Smooth muscle cell (in vitro differentiated cells): Measurements from ENCODE around the gene TMEM63C. TPM values are rescaled to one million over a fixed set of nuclear protein-coding genes. Genes with fewer than 3 reads are reported as not detected.

ENCODE experiments used
- DNase-seq: peaks from one replicate; lab custom pipeline; 2025; ENCODE audit not compliant: unreplicated experiment; lab: John Stamatoyannopoulos, UW
- H2AFZ ChIP-seq: fragments of 200-600 bp; sonication (generic); 2 replicates; pipeline ENCODE4 v1.6.0; 2016; ENCODE audit warnings: antibody characterized with exemption, low read depth, mild to moderate bottlenecking
- H3F3A ChIP-seq: fragments of 200-600 bp; sonication (generic); 2 replicates; pipeline ENCODE4 v1.6.0; 2017; ENCODE audit warnings: antibody characterized with exemption, low read depth
- H3K27ac ChIP-seq: fragments of 200-600 bp; sonication (generic); 2 replicates; pipeline ENCODE4 v1.5.1; 2016; ENCODE audit warnings: low read depth, mild to moderate bottlenecking
- H3K27me3 ChIP-seq: fragments of 200-600 bp; sonication (generic); 2 replicates; pipeline ENCODE4 v1.6.1; 2016; ENCODE audit warnings: low read depth, mild to moderate bottlenecking
- H3K36me3 ChIP-seq: fragments of 200-600 bp; sonication (generic); 2 replicates; pipeline ENCODE4 v1.5.1; 2016; ENCODE audit warnings: low read depth
- H3K4me1 ChIP-seq: fragments of 200-600 bp; sonication (generic); 2 replicates; pipeline ENCODE4 v1.5.1; 2016; ENCODE audit warnings: low read depth
- H3K4me2 ChIP-seq: fragments of 200-600 bp; sonication (generic); 2 replicates; pipeline ENCODE4 v1.6.0; 2016; ENCODE audit warnings: mild to moderate bottlenecking
- H3K4me3 ChIP-seq: fragments of 200-600 bp; sonication (generic); 2 replicates; pipeline ENCODE4 v1.5.1; 2016; ENCODE audit warnings: mild to moderate bottlenecking
- H3K79me2 ChIP-seq: fragments of 200-600 bp; sonication (generic); 2 replicates; pipeline ENCODE4 v1.6.0; 2016; ENCODE audit warnings: low read depth, mild to moderate bottlenecking
- H3K9ac ChIP-seq: fragments of 200-600 bp; sonication (generic); 2 replicates; pipeline ENCODE4 v1.6.0; 2016; ENCODE audit warnings: low read depth
- H3K9me3 ChIP-seq: fragments of 200-600 bp; sonication (generic); replicated peaks from 2 replicates; pipeline ENCODE4 v1.5.1; 2016; ENCODE audit warnings: low read depth
- H4K20me1 ChIP-seq: fragments of 200-600 bp; sonication (generic); 2 replicates; pipeline ENCODE4 v1.6.0; 2016; ENCODE audit warnings: low read depth
- WGBS: methylation state at CpG from one replicate; pipeline ENCODE4 v1.1.7; 2016; ENCODE audit warnings: low lambda C conversion rate; 5-methylcytosine and 5-hydroxymethylcytosine counted together
- polyA plus RNA-seq: library from polyadenylated mRNA; unstranded; fragments of >200 nt; fragmentation: Nextera tagmentation; extraction: Ambion mirVana; gene quantifications from 2 replicates; pipeline ENCODE4 v1.2.1, GENCODE V29; 2016
- total RNA-seq: library from RNA; depleted of rRNA; stranded (reverse); fragments of >200 nt; gene quantifications from 2 replicates; pipeline ENCODE4 v1.2.3, GENCODE V29; 2014
- TF ChIP-seq, protein P1 (sequence below): fragments of 200-600 bp; sonication (generic); IDR thresholded peaks from 2 replicates; pipeline ENCODE4 v1.5.1; 2017; ENCODE audit warnings: borderline replicate concordance, mild to moderate bottlenecking, antibody characterized with exemption; ENCODE audit not compliant: insufficient read depth, poor library complexity, severe bottlenecking

Gene TMEM63C
- total and polyA plus RNA-seq, 2 experiments from 2014 or later: 4.3 to 7.7 TPM

DNA sequence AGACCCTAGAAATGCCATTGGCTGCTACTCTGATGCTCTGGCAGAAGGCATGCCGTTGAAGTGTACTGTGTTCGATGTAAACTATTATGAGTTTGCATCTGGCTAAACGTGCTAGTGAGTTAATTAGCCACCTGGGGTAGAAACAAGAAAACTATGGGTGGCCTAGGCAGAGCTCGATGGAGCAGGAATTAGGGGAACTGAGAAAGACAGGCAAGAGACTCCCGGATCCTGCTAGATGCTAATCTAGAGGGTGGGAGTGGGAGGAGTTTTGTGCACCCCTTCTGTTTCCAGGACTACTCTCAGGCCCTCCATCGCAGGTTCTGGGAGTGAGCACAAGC, 32.0 kb downstream of the TMEM63C start:
- Histone ChIP-seq H3K4me2 (no peak overlapping the region), H3K9ac (no peak overlapping the region), H4K20me1 (peaks cover 55% of the 10 kb centered on the region), H3K4me1 (no peaks in the 10 kb centered on the region), H3K4me3 (no peak overlapping the region), H3K27ac (no peak overlapping the region), H3K9me3 (no peaks in the 10 kb centered on the region), H3K79me2 (no peaks in the 10 kb centered on the region), H2AFZ (no peak overlapping the region), H3K27me3 (no peaks in the 10 kb centered on the region), H3K36me3 (no peaks in the 10 kb centered on the region), H3F3A (no peaks in the 10 kb centered on the region)
- WGBS: 50% methylated on average over 6 of the region's 6 CpGs
- no peak for DNase-seq
- TF ChIP-seq, protein P1, sequence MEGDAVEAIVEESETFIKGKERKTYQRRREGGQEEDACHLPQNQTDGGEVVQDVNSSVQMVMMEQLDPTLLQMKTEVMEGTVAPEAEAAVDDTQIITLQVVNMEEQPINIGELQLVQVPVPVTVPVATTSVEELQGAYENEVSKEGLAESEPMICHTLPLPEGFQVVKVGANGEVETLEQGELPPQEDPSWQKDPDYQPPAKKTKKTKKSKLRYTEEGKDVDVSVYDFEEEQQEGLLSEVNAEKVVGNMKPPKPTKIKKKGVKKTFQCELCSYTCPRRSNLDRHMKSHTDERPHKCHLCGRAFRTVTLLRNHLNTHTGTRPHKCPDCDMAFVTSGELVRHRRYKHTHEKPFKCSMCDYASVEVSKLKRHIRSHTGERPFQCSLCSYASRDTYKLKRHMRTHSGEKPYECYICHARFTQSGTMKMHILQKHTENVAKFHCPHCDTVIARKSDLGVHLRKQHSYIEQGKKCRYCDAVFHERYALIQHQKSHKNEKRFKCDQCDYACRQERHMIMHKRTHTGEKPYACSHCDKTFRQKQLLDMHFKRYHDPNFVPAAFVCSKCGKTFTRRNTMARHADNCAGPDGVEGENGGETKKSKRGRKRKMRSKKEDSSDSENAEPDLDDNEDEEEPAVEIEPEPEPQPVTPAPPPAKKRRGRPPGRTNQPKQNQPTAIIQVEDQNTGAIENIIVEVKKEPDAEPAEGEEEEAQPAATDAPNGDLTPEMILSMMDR: no peak

DNA sequence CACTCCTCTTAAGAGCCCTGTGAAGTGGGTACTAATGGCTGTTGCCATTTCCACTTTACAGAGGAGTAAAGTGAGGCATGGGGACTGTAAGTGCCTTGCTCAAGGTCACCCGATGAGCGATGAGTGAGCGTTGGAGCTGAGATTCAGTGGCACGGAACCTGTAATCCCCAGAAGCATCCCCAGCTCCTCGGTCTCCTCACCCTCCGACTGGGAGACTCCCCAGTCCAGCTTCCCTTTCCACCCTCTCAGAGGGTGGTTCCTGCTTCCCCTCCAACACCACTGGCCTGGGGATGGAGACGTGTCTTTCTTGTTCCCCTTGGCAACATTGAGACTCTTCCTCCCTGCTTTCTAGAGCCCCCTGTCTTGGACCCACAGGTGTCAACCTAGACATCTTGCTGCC, 32.6 kb downstream of the TMEM63C start:
- Histone ChIP-seq H2AFZ (no peak overlapping the region), H3K27ac (no peak overlapping the region), H3K4me2 (no peak overlapping the region), H3K79me2 (no peaks in the 10 kb centered on the region), H3K9me3 (no peaks in the 10 kb centered on the region), H3K4me3 (no peak overlapping the region), H3K4me1 (no peaks in the 10 kb centered on the region), H4K20me1 (peaks cover 49% of the 10 kb centered on the region), H3K9ac (no peak overlapping the region), H3K27me3 (no peaks in the 10 kb centered on the region), H3K36me3 (no peaks in the 10 kb centered on the region), H3F3A (no peaks in the 10 kb centered on the region)
- no peak for DNase-seq
- TF ChIP-seq, protein P1: no peak
- 82% methylated on average over 7 of the region's 7 CpGs for WGBS

DNA sequence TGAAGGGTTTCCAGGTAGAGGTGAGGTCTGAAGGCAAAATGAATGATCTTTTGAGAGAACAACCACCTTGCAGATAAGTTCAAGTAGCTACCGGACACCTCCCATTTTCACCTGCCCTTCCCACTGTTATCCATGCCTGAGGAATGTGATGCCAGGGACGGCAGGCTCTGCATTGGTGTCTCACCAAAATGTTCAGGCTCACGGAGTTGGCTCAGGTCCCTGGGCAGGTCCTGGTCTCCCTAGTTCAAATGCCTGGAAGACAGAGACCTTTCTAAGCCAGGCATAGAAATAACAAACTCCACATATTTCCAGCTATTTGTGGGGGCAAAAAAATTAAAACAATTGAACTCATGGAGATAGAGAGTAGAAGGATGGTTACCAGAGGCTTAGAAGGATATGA, 36.0 kb downstream of the TMEM63C start:
- Histone ChIP-seq H3F3A (no peaks in the 10 kb centered on the region), H3K27me3 (no peaks in the 10 kb centered on the region), H3K4me2 (no peak overlapping the region), H3K4me3 (no peak overlapping the region), H4K20me1 (peaks cover 16% of the 10 kb centered on the region), H3K4me1 (no peaks in the 10 kb centered on the region), H3K79me2 (no peaks in the 10 kb centered on the region), H3K27ac (no peak overlapping the region), H3K9me3 (no peaks in the 10 kb centered on the region), H3K36me3 (no peaks in the 10 kb centered on the region), H3K9ac (no peak overlapping the region), H2AFZ (no peak overlapping the region)
- 65% methylated on average over 3 of the region's 3 CpGs for WGBS
- TF ChIP-seq, protein P1: no peak
- DNase-seq: no peak

DNA sequence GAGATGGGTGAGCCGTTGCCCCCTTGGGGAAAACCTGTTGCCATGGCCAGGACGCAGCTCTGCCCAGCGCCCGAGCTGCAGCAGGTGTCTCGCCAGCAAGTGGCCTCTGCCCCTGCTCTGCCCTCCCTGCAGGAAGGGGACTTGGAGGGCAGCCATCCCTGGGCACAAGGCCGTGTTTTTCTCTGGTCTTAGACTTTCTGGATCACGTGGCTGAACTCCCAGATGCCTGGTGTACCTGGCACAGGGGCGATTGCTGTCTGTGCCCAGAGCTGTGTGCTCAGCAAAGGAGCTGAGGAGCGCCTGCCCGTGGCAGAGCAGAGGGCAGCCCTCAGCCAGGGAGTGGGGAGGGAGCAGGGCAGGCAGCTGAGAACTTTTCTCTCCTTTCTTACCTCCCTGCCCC, 38.0 kb downstream of the TMEM63C start:
- WGBS: 81% methylated on average over 10 of the region's 10 CpGs
- TF ChIP-seq, protein P1: no peak

More for the DNA sequence above, 38.0 kb downstream of the TMEM63C start:
- no peak overlapping the region for H2AFZ ChIP-seq
- no peaks in the 10 kb centered on the region for H3K79me2 ChIP-seq
- H3K4me1 ChIP-seq: no peaks in the 10 kb centered on the region
- no peaks in the 10 kb centered on the region for H3K9me3 ChIP-seq
- H3K4me2 ChIP-seq: no peak overlapping the region
- no peaks in the 10 kb centered on the region for H4K20me1 ChIP-seq
- no peak overlapping the region for H3K4me3 ChIP-seq
- DNase-seq: no peak
- no peak overlapping the region for H3K27ac ChIP-seq
- no peaks in the 10 kb centered on the region for H3K27me3 ChIP-seq
- H3F3A ChIP-seq: no peaks in the 10 kb centered on the region
- no peak overlapping the region for H3K9ac ChIP-seq
- H3K36me3 ChIP-seq: no peaks in the 10 kb centered on the region
